ENCODE measurements around the gene PDLIM1.

GRCh38 chr10:95281206-95281605 is 9.6 kb downstream of the PDLIM1 start:
- TF ChIP-seq CTCF (CRISPR knock-in tag; IDR thresholded peaks at IDR 0.05), result no peak
- no peak for TF ChIP-seq EZH2 (conservative IDR thresholded peaks at IDR 0.05; ENCODE audit: low read depth, low read length)
- TF ChIP-seq ZMYM4 (CRISPR knock-in tag; IDR thresholded peaks at IDR 0.05), result no peak
- TF ChIP-seq POLR2AphosphoS5 (IDR thresholded peaks at IDR 0.05; ENCODE audit: low read depth, low read length), result no peak
- no peak for TF ChIP-seq NR2C2 (CRISPR knock-in tag; IDR thresholded peaks at IDR 0.05; ENCODE audit: borderline replicate concordance)
- no peak for TF ChIP-seq POLR2A (IDR thresholded peaks at IDR 0.05; ENCODE audit: insufficient read depth in 1 of 2, low read depth in 2 of 2, low read length in 2 of 2)
- TF ChIP-seq TAF1 (CRISPR knock-in tag; IDR thresholded peaks at IDR 0.05), result no peak
- no peak for TF ChIP-seq ZBTB21 (CRISPR knock-in tag; IDR thresholded peaks at IDR 0.05)
- TF ChIP-seq ZNF512 (CRISPR knock-in tag; IDR thresholded peaks at IDR 0.05), result no peak
- no peak for TF ChIP-seq TGIF2 (CRISPR knock-in tag; IDR thresholded peaks at IDR 0.05)
